GM23248 (cell line): Measurements from ENCODE around the gene SAMD14.

Experiments used
- EZH2 ChIP-seq: fragments of 200-600 bp; sonication (generic); IDR thresholded peaks from 2 replicates; pipeline ENCODE4 v1.6.1; 2018; ENCODE audit warnings: antibody characterized with exemption, mild to moderate bottlenecking; ENCODE audit not compliant: insufficient read depth, poor library complexity, severe bottlenecking
- EZH2phosphoT487 ChIP-seq: fragments of 200-600 bp; sonication (generic); IDR thresholded peaks from 2 replicates; pipeline ENCODE4 v1.6.1; 2018; ENCODE audit warnings: antibody characterized with exemption, moderate library complexity, mild to moderate bottlenecking, low read depth; ENCODE audit not compliant: insufficient read depth

GRCh38 chr17:50139950-50140885, 10.3 kb upstream of the SAMD14 start:
- TF ChIP-seq EZH2phosphoT487 (no peak), EZH2 (no peak)
